ENCODE measurements around the gene BTNL8.
A peak's percentile ranks its signal among the peaks of the same experiment; 100 is the strongest.

The BTNL8 gene

GRCh38 chr5:180898621-180899246 lies at the start of gene BTNL8:
Gene BTNL8, plus strand, starts transcription at chr5:180899159. Its CDS starts 152 bp downstream, at chr5:180899311.
- no peak for DNase-seq (ENCODE audit: low spot score)

GRCh38 chr5:180849827-180850226 lies 49.1 kb upstream of the BTNL8 start:
- DNase-seq (ENCODE audit: low spot score): no peak

GRCh38 chr5:180850434-180851078 lies 48.4 kb upstream of the BTNL8 start:
- no peak for DNase-seq (ENCODE audit: low spot score)

GRCh38 chr5:180852495-180852894 lies 46.5 kb upstream of the BTNL8 start:
- DNase-seq (ENCODE audit: low spot score): no peak

- no peak for DNase-seq (ENCODE audit: low spot score)
Measured at GRCh38 chr5:180853121-180853847, 45.7 kb upstream of the BTNL8 start.

- DNase-seq (ENCODE audit: low spot score): no peak
Measured at GRCh38 chr5:180853848-180854176, 45.1 kb upstream of the BTNL8 start.

GRCh38 chr5:180858586-180858985 lies 40.4 kb upstream of the BTNL8 start:
- no peak for DNase-seq (ENCODE audit: low spot score)

- peak; percentile 19 for DNase-seq (ENCODE audit: low spot score)
Measured at GRCh38 chr5:180860273-180860886, 38.6 kb upstream of the BTNL8 start.

- DNase-seq (ENCODE audit: low spot score): peak; percentile 85
Measured at GRCh38 chr5:180860887-180861822, 37.8 kb upstream of the BTNL8 start, which contains the start of gene ZFP62. Gene ZFP62, minus strand, starts transcription at chr5:180861276. Its CDS starts 57 bp downstream, at chr5:180861219.

- DNase-seq (ENCODE audit: low spot score): no peak
Measured at GRCh38 chr5:180862645-180863044, 36.3 kb upstream of the BTNL8 start.

GRCh38 chr5:180865981-180866695 lies 32.8 kb upstream of the BTNL8 start:
- DNase-seq (ENCODE audit: low spot score): no peak

- no peak for DNase-seq (ENCODE audit: low spot score)
Measured at GRCh38 chr5:180866985-180867384, 32.0 kb upstream of the BTNL8 start.

GRCh38 chr5:180868960-180869359 lies 30.0 kb upstream of the BTNL8 start:
- peak; percentile 69 for DNase-seq (ENCODE audit: low spot score)

GRCh38 chr5:180869587-180869986 lies 29.4 kb upstream of the BTNL8 start:
- DNase-seq (ENCODE audit: low spot score): no peak

GRCh38 chr5:180870276-180871068 lies 28.5 kb upstream of the BTNL8 start:
- DNase-seq (ENCODE audit: low spot score): no peak

GRCh38 chr5:180872419-180872818 lies 26.5 kb upstream of the BTNL8 start:
- no peak for DNase-seq (ENCODE audit: low spot score)

- DNase-seq (ENCODE audit: low spot score): no peak
Measured at GRCh38 chr5:180873615-180874520, 25.1 kb upstream of the BTNL8 start.

GRCh38 chr5:180874804-180875582 lies 24.0 kb upstream of the BTNL8 start:
- DNase-seq (ENCODE audit: low spot score): no peak
